ENCODE data around the gene HOGA1.

- TF ChIP-seq CTCF (IDR thresholded peaks at IDR 0.05 in 4 of 5, conservative IDR thresholded peaks at IDR 0.05 in 1 of 5) (no peak), POLR2A (IDR thresholded peaks at IDR 0.05) (no peak)
Observed at GRCh38 chr10:97584798-97585438, 729 bp downstream of the HOGA1 start.
